ENCODE data around the gene PROZ.

DNA sequence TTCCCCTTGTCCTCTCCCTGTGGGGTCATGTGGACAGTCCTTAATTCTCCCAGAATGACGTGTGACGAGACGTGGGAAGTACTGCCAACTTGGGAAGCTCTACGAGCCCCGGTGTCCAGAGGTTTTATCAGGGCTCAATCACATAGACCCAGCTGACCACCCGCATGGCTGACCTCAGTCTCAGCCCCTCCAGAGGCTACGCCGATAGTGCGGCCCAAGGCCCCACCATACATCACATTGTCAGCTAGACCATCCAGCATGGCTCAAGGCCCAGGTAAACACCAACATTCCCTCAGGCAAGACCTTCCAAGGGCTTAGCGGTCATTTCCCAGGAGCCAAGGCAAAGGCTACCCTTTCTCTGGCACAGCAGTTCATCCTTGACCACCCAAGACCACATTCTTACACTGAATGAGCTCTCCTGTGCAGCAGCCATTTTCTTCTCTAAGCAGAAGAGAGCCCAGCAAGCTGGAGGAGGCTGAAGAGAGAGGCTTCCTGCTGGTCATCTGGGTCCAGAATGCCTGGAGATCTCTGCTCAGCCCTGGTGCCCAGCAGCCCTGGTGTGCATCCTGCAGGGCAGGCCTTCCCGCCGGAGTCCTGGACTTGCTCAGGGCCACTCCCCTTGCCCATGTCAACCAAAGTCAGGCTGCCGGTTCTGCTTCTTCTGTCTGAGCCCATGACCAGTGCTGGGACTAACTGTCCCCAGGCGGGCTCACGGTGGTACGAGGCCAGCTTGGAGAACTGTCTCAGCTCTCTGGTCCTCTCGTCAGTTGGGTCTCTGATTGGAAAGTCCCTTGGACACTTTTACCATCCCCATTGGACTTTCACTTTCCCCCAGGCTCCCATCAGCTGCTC is 43.7 kb upstream of the PROZ start:
- no peak for TF ChIP-seq EZH2phosphoT487 (IDR thresholded peaks at IDR 0.05; ENCODE audit: borderline replicate concordance, low read length)
- TF ChIP-seq, protein P1, sequence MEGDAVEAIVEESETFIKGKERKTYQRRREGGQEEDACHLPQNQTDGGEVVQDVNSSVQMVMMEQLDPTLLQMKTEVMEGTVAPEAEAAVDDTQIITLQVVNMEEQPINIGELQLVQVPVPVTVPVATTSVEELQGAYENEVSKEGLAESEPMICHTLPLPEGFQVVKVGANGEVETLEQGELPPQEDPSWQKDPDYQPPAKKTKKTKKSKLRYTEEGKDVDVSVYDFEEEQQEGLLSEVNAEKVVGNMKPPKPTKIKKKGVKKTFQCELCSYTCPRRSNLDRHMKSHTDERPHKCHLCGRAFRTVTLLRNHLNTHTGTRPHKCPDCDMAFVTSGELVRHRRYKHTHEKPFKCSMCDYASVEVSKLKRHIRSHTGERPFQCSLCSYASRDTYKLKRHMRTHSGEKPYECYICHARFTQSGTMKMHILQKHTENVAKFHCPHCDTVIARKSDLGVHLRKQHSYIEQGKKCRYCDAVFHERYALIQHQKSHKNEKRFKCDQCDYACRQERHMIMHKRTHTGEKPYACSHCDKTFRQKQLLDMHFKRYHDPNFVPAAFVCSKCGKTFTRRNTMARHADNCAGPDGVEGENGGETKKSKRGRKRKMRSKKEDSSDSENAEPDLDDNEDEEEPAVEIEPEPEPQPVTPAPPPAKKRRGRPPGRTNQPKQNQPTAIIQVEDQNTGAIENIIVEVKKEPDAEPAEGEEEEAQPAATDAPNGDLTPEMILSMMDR (conservative IDR thresholded peaks at IDR 0.05; ENCODE audit: low read depth, low read length) = no peak
- TF ChIP-seq EZH2 (IDR thresholded peaks at IDR 0.05; ENCODE audit: low read length, unreplicated experiment) = no peak

Measured in PC-3 (cell line).